ENCODE data around the gene MIGA2.
"Not testable (repeated sequence)": the region's sequence is repeated elsewhere in the genome, so short reads cannot be mapped to it uniquely, and the experiment has no call there.

Gene MIGA2, protein sequence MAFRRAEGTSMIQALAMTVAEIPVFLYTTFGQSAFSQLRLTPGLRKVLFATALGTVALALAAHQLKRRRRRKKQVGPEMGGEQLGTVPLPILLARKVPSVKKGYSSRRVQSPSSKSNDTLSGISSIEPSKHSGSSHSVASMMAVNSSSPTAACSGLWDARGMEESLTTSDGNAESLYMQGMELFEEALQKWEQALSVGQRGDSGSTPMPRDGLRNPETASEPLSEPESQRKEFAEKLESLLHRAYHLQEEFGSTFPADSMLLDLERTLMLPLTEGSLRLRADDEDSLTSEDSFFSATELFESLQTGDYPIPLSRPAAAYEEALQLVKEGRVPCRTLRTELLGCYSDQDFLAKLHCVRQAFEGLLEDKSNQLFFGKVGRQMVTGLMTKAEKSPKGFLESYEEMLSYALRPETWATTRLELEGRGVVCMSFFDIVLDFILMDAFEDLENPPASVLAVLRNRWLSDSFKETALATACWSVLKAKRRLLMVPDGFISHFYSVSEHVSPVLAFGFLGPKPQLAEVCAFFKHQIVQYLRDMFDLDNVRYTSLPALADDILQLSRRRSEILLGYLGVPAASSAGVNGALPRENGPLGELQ

DNA sequence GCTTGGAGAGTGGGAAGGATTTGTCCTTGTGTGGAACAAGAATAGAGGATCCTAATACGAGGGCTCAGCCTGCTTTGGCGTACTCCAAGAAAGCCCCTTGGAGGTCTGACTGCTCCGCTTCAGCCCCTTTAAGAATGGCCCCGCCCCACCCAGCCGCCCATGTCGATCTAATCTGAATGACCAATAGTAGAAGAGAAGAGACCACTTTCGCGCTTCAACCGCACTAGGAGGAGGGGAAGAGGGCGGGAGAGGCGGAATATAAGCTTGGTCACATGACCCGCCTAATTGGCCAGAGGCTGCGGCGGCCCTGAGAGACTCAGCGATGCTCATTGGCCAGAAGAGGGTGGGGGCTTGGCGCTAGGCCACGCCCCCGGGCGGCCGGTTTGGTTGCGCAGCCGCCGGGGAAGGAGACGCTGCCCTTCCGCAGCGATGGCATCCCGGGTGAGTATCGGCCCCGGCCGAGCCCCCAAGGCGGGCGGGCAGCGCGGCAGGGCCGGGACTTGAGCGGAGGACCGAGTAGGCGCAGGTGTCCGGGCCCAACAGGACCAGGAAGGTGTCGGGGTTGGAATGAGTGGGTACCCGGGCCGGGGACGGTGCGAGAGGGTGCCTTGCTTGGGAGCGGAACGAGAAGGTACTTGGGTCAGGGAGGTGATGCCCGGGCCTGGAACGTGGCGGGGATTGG, at the start of gene MIGA2:
MIGA2 (plus strand) TSS at position 386 of the 682 bp plus-strand sequence. CDS start 3,969 bp downstream, outside the sequence.
- peak; percentile 99 for DNase-seq

DNA sequence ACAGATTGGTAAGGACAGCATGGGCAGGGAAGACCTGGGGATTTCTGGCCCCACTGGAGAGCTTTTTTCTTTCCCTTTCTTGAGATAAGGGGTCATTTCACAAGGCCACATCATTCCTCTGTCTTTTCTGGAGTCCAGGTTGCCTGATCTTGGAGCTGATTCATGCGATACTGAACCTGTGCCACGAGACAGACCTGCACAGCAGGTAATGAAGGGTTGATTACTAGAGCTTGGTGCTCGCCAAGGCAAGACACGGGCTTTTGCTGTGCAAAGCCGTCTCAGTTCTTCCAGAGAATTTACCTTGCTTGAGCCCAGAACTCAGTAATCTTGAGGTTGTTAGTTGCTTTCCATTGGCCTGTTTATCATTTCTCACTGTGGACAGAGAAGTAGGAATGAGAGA, 49.8 kb upstream of the MIGA2 start:
- DNase-seq, result no peak

DNA sequence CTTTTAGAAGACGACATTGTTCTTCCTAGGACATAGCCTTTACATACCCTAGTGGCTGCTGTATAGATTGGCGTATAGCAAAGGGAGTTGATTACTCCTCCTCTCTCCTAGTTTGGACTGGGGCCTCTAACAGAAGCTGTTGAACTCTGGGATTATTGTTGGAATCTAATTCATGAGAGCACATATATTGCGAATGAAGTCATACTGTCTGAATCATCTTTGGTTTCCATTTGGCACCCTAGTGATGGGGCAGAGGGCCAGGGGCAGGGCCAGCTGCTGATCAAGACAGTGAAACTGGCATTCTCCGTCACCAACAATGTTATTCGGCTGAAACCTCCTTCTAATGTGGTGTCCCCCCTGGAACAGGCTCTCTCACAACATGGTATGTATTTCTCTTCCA, 48.6 kb upstream of the MIGA2 start:
- no peak for DNase-seq

DNA sequence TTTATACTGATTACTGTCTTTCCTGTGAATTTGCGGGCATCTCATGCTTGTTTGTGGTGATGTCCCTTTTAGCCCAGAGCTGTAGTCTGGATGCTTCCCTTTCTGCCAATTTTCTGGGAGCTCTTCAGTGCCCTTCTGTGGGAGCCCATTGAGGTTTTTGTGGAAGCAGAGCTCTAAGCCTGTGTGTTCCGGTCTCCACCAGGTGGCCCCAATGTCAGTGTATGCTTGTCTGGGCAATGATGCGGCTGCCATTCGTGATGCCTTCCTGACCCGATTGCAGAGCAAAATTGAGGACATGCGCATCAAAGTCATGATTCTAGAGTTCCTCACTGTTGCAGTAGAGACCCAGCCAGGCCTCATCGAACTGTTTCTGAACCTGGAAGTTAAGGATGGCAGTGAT, 43.4 kb upstream of the MIGA2 start:
- DNase-seq, result peak; percentile 14 to 23

DNA sequence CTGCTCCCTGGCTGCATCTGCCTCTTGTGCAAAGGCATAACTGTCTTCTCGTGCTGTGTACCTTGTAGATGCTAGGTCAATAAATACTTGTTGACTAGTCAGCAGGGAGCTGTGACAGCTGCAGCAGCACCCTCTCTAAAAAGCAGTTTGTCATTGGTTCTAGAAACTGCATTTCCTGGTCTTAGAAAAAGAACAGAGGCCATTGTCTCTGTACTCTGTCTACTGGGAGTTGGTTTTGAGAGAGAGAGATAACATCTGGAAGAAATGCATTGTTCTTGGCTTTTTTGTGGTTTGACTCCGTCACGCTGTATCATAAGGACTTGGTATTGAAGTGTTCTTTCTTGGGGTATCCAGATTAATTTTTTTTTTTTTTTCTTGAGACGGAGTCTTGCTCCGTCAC, 40.6 kb upstream of the MIGA2 start:
- no peak for DNase-seq

DNA sequence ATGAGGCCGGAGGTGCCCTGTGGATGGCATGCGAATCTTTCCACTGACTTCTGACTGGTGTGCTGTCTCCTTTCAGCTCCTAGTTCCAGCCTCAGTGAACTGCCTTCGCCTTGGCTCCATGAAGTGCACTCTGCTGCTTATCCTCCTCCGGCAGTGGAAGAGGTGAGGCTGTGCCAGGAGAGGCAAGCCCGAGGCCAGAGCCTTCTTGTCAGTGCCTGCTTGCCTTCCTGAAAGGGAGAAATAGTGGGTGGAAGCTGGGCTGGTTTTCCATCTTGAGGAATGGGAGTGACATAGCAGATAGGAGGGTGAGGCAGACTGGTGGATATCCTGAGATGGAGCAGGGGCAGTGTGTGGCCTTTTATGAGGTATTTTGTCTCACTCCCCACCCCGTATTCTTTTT, 38.0 kb upstream of the MIGA2 start:
- no peak for DNase-seq

DNA sequence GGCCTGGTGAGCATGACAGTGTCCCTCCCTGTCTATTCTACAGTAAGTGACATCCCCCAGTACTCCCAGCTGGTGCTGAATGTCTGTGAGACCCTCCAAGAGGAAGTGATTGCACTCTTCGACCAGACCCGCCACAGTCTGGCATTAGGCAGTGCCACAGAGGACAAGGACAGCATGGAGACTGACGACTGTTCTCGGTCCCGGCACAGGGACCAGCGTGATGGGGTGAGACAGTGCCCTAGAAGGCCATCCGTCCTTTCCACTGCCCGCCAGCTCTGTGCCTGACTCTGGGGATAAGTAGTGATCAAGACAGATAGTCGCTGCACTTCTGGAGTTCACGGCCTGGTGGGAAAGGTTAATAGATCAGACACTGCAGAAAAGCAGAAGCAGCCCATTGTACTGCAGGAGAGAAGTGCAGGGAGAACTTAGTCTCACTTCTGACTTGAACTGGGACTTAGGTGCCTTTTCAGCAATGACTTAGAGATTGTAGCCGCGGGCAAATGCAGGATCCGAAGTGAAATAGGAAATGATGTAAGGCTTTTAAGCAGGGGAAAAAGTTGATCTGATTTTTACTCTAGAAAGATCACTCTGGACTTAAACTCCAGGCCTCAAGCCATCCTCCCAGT, 36.7 kb upstream of the MIGA2 start:
- no peak for DNase-seq

DNA sequence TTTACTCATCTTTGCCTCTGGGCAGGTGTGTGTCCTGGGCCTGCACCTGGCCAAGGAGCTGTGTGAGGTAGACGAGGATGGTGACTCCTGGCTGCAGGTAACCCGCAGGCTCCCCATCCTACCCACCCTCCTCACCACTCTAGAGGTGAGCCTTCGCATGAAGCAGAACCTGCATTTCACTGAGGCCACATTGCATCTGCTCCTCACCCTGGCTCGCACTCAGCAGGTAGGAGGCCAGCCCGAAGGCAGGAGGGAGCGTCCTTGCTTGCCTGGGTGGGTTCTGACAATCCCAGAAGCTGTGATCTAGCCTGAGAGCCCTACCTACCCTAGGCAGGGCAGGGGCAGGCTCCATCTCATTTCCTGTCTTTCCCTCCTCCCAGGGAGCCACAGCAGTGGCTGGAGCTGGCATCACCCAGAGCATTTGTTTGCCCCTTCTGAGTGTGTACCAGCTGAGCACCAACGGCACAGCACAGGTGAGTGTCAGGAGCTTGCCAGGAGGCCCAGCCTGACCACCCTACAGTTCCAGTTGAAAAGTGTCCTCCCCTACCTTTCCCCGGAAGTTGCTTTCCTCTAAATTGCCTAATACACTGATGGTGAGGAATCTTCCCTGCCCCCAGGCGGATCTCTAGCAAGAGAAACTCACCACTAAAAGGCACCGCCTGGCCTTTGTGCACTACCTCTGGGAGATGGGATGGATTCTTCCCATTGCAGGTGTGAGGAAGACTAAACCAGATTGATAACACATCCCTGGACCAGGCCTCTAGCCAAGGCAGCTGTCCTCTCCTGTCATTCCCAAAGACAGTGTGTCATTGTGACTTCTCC, 34.7 kb upstream of the MIGA2 start:
- DNase-seq, result no peak

DNA sequence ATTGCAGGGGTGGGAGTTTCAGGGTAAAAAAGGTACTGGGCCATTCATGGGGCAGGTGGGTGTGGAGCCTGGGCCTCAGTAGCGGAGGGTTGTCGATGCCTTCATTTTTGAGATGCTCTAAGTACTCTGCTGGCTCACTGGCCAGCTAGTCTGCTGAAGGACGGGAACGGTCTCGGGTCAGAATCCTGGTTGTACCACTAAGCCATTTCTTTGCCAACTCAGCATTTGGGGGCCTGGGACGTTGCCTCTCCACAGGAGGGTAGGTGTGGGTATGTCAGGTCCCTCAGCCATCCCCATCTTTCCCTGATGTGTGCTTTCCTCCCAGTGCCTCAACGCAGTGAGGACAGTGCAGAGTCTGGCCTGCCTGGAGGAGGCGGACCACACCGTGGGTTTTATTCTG, 33.4 kb upstream of the MIGA2 start:
- DNase-seq, result no peak

DNA sequence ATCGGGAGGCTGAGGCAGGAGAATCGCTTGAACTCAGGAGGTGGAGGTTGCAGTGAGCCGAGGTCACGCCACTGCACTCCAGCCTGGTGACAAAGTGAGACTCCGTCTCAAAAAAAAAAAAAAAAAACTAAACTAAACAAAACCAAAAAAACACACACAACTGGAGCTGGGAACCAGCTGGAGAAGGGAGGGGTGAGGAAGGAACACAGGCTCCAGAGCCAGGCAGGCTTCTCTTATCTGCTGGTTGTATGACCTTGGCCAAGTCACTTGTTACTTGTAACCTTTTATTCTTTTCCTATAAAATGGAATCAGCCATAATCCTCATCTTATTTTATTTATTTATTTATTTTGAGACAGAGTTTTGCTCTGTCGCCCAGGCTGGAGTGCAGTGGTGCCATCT, 32.3 kb upstream of the MIGA2 start:
- not testable (repeated sequence) for DNase-seq

DNA sequence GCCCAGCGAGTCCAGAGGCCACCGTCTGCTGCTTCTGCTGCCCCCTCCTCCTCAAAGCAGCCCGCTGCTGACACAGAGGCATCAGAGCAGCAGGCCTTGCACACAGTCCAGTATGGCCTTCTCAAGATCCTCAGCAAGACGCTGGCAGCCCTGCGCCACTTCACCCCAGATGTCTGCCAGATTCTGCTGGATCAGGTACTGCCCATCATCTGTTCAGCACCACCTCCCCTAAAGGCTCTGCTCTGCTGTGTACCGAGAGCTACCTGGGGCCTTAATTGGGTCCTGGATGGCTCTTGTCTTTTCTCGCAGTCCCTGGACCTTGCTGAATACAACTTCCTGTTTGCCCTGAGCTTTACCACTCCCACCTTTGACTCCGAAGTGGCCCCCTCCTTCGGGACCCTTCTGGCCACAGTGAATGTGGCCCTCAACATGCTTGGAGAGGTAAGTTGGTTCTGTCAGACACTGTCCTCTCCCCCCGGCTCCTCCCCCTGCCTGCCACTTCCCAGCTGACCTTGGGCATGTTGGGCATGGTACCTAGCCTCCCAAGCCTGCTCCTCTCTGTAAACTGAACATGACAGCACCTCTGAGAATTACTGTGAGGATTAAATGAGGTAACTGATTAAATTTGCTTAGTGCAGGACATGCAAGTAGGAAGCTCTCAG, 31.0 kb upstream of the MIGA2 start:
- no peak for DNase-seq

DNA sequence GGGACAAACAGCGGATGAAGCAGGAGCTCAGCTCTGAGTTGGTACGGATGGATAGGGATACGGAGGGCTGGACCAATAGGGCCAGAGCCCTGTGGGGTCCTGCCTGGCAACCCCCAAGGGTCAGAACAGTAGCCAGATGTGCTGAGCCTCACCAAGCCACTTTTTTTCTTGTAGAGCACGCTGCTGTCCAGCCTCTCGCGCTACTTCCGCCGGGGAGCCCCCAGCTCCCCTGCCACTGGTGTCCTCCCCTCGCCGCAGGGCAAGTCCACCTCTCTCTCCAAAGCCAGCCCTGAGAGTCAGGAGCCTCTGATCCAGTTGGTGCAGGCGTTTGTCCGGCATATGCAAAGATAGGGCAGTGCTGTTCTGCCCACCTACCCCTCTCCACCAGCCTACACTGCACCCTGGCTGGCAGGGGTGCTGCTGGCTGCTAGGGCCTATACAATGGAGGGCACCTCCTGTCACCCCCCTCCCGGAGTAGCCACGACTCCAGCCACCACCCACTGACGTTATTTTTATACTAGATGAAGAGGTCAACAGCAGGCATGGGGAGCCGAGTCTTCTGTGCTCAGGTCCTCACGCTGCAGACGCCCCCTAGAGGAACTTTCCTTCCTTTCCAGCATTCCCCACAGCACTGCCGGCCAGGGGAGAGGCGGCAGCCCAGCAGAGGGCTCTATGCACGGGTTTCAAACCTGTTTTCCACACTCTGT, 29.9 kb upstream of the MIGA2 start:
- DNase-seq, result peak; percentile 75 to 89

DNA sequence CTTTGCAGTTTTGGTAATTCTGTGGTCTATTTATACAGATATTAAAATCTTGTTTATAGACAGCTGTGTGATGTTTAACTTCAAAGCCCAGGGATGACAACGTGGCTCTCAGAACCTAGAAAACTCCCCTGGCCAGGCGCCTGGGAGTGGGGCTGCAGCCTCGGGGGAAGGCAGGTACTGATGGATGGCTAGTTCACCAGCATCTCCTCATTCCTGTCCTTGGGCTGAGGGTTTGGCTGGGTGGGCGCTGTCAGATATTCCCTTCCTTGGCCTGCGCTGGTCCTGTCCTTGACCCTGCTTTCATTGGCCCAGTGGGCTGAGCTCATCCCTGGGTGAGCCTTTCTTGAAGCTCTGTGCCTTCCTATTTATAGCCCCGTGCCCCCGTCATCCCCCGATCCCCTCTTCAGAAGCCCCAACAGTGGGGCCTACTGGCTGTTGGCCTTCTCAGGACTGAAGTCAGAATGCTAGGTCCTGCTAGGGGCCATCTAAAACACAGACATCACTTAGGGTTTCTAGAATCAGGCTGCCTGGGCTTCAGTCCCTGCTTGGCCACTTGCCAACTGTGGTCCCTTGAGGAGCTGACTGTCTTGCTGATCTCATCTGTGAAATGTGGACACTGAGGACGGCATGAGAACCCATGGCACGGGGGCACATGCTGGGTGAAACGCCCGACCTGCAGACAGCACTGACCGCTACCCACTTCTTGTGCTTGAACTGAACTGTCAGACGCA, 29.2 kb upstream of the MIGA2 start:
- no peak for DNase-seq

DNA sequence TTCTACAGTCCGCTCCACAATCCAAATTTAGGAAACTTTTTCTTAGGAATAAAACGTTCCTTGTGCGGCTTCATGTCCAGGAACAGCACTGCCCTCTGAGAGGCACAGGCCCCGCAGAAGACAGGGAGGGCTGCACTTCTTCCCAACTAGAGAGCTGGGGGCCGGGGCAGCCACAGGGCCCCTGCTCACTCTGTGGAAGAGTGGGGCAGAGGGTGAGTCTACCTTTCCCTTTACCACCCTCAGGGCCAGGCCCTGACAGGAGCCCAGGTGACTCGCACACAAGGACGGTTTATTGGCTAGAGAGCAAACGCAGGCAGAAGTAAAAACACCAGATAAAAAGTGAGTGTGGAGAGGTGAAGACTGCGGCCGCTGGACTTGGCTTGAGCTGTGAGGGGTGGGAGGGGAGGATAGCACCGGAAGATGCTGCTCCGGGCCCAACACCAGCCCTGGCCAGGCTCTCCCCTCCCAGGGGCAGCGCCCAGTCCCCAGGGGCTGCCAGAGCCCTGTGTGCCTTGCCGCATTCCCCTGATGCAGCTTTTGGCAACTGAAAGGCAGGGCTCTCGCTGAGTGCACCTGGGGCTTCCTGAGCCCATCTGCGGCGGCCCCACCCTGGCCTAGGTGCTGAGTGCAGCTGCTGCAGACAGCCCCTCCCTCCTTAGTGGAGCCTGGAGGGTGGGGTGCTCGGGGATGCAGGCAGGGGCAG, 28.5 kb upstream of the MIGA2 start:
- no peak for DNase-seq

DNA sequence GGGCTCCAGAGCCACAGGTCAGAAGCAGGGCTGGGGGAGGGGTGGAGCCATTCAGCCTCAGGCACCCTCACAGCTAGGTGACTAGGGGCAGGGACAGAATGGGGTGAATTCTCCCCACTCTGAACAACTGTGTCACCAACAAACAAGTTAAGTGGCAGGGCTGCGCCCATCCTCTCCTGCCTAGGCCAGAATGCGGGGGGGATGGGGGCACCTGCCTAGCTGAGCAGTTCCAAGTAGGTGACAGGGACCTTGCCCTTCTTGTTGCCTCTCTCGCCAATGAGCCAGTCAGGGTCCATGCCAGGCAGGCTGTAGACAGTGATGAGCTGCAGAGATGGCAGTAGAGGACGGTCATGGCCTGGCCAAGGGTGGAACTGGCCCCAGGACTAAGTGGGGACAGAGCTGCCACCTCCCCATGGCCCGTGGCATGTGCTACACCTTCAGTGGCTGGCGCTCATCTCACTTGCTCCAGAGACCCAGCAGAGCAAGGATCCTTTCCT, 27.9 kb upstream of the MIGA2 start:
- no peak for DNase-seq

DNA sequence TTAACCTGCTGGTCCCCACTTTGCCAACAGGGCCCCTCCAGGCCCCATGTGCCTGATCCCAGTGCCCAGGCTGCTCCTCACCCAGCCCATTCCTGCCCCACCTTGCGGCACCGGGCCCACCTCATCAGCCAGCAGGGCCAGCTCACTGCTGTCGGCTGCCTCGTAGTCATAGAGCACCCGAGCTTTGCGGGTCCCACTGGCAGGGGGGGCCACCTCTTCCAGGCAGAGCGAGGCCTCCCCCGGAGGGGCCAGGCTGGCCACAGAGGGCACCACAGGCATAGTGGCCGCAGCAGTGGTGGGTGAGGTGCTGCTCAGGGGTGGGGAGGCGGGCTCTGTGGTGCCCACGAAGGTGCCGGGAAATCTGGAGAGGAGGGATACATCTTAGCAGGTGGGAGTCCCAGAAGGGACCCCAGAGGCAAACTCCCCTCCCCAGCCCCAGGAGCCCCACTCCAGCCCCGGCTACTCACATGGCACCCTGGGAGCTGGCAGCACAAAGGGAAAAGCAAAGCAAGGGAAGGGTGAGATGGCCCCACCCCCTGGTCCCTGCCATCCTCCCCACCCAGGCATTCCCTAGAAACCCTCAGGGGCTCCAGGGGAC, 27.3 kb upstream of the MIGA2 start:
- DNase-seq, result no peak

DNA sequence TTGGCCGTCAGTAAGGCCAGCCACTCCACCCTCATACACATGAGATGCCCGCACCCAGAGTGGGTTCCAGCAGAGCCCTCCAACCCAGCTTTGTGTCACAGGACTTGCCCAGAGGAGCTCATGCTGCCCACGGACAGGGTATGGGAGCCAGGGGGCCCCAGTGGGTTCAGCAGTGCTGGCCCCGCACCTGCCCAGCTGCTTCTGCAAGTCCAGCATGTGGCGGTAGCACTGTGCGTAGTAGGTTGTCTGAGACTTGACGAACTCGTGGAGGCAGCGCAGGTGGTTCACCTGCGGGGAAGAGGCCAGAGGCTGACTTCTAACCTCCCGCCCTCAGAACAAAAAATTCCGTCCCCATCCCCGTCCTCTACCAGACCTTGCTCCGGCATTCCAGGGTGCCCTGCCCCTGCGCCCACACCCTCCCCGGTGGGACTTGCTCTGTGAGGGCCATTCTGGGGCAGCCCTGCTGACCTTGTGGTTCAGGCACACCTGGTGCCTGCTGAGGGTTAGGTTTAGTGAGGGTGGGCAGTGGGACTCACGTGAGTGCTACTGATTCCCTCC, 26.8 kb upstream of the MIGA2 start:
- DNase-seq, result no peak

DNA sequence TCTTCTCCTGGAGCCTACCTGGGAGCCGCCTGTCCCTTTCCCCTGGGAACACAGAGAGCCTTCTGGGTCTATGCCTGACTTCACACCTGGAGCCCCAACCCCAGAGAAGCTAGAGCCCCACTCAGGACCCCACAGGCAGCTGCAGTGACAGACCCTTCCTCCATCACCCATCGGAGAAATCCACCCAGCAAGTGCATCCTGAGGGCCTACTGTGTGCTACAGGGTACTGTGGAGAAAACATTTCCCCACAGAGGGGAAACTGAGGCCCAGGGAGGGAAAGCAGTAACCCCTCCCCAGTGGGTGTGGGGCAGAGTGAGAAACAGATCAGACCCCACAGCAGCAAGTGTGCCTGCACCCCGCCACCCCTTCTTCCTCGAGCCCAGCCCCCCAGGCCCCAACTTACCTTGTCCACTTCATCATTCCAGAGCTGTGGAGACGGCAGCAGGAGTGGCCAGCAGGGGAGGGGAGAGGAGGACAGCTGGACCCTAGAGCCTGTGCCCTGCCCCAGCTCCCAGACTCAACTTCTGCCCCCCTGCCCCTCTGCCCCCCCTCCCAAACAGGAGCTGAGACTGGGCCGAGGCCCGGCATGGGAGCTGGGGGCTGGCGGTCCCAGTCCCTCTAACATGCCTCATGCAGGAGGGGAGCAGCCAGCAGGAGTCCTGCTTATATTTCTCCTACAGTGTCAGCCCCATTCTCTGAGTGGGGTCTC, 26.0 kb upstream of the MIGA2 start:
- no peak for DNase-seq
